Lower leg skin (tissue), 4 donors: ENCODE measurements around the gene GALC. TPM values are rescaled to one million over a fixed set of nuclear protein-coding genes. Genes with fewer than 3 reads are reported as not detected.

Experiments used
- DNase-seq, 2 donors: peaks; one replicate each; pipeline ENCODE4 v3.0.0-alpha.2; 2019; ENCODE audit warnings: low spot score in 2 of 2
- H3K4me3 ChIP-seq: fragments of 200-600 bp; sonication (generic); 2 replicates; pipeline ENCODE4 v1.5.1; 2017; ENCODE audit warnings: mild to moderate bottlenecking, low read depth; ENCODE audit not compliant: poor library complexity, severe bottlenecking
- POLR2A ChIP-seq, 2 donors: fragments of 450-650 bp; IDR thresholded peaks; one replicate each; pipeline ENCODE4 v1.6.1; 2016 to 2017; ENCODE audit warnings: antibody characterized with exemption in 2 of 2, mild to moderate bottlenecking in 1 of 2, moderate library complexity in 1 of 2
- WGBS, 2 donors: methylation state at CpG; one replicate each; pipeline ENCODE4 v1.1.5; 2018; 5-methylcytosine and 5-hydroxymethylcytosine counted together
- intact Hi-C: fragments of 100-400 bp; cut with DNase I; formaldehyde crosslinking; loops from one replicate; pipeline ENCODE4 v1.15.0; 2023; ENCODE audit warnings: low total_unique reads
- total RNA-seq, 4 donors: library from RNA; depleted of rRNA; stranded (reverse); fragments of >200 nt; gene quantifications; one replicate each; pipeline ENCODE4 v1.1.0, GENCODE V29; 2016
- TF ChIP-seq, protein P1 (sequence below), 3 donors: fragments of 450-650 bp; IDR thresholded peaks; one replicate each; pipeline ENCODE4 v1.5.1; 2016; ENCODE audit warnings: antibody characterized with exemption in 3 of 3, mild to moderate bottlenecking in 3 of 3, moderate library complexity in 2 of 3

Gene GALC
- total RNA-seq, 4 donors from 2014 or later: 10.7 to 31.2 (median 24.0) TPM

GRCh38 chr14:87952307-87953094 lies 40.5 kb downstream of the GALC start:
- H3K4me3 ChIP-seq: no peak overlapping the region
- TF ChIP-seq, protein P1, sequence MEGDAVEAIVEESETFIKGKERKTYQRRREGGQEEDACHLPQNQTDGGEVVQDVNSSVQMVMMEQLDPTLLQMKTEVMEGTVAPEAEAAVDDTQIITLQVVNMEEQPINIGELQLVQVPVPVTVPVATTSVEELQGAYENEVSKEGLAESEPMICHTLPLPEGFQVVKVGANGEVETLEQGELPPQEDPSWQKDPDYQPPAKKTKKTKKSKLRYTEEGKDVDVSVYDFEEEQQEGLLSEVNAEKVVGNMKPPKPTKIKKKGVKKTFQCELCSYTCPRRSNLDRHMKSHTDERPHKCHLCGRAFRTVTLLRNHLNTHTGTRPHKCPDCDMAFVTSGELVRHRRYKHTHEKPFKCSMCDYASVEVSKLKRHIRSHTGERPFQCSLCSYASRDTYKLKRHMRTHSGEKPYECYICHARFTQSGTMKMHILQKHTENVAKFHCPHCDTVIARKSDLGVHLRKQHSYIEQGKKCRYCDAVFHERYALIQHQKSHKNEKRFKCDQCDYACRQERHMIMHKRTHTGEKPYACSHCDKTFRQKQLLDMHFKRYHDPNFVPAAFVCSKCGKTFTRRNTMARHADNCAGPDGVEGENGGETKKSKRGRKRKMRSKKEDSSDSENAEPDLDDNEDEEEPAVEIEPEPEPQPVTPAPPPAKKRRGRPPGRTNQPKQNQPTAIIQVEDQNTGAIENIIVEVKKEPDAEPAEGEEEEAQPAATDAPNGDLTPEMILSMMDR (IDR thresholded peaks at IDR 0.05): no peak
- TF ChIP-seq POLR2A (IDR thresholded peaks at IDR 0.05): no peak
- WGBS, 2 donors: 79 to 81% methylated on average over 3 of the region's 3 CpGs
- intact Hi-C loops: no loop called here
- DNase-seq: no peak

DNA sequence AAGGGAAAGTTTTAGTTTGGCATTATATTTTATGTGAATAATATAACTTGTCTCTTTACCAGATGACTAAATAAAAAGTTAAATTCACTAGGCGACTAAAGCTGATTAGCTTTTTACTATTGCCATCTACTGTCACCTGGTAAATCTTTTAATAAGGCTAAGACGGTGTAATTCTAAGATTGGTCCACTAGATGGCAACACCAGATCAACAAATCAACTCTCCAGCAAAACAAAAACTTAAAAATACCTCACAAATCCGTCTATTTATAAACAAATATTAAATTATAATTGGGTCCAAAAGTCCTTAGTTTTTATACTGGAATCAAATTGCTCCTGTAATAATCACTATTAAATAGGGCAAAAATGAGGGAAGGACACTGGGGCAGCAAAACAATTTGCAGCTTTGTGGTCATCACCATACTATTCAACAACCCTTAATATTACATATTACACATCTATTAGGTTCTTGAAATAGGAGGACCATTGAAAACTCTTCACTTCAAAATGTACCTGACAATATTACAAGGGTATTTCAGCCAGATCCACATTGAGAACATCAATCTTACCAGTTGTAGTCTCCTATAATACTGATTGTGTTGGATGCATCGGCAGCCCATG lies 47.9 kb downstream of the GALC start:
- WGBS, 2 donors: 25 to 28% methylated on average over 4 of the region's 4 CpGs
- DNase-seq: no peak
- H3K4me3 ChIP-seq: no peak overlapping the region
- intact Hi-C loops: no loop called here
- TF ChIP-seq, protein P1 (IDR thresholded peaks at IDR 0.05): no peak
- no peak for TF ChIP-seq POLR2A (IDR thresholded peaks at IDR 0.05)

- no peak for TF ChIP-seq POLR2A (IDR thresholded peaks at IDR 0.05)
- TF ChIP-seq, protein P1 (IDR thresholded peaks at IDR 0.05): no peak
- intact Hi-C loops: no loop called here
These were observed 52.1 kb downstream of the GALC start for GRCh38 chr14:87940894-87941293.

DNA sequence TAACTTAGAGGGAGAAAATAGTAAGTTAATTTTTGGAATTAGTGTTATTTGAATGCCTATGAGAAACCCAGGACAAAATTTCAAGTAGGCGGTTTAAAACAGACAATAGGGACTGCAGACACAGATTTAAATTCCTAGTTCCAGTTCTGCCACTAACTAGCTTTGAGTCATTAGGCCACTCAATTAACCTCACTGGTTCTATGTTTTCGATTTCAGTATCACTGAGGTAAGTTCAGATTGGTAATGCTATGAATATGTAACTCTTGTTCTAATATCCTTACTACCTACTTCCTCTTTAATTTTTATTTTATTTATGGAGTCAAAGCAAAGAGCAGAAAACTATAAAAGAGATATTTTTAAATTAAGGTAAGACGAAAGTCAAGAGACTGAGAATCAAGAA lies 52.6 kb downstream of the GALC start:
- no peak for DNase-seq
- intact Hi-C loops: no loop called here
- H3K4me3 ChIP-seq: no peak overlapping the region
- 87 to 93% methylated on average over 3 of the region's 3 CpGs for WGBS, 2 donors
- TF ChIP-seq, protein P1 (IDR thresholded peaks at IDR 0.05): no peak
- no peak for TF ChIP-seq POLR2A (IDR thresholded peaks at IDR 0.05)

More at GRCh38 chr14:87940894-87941293, 52.1 kb downstream of the GALC start:
- no peak for DNase-seq
- WGBS, 2 donors: 91 to 96% methylated on average over 2 of the region's 2 CpGs
- H3K4me3 ChIP-seq: no peak overlapping the region

DNA sequence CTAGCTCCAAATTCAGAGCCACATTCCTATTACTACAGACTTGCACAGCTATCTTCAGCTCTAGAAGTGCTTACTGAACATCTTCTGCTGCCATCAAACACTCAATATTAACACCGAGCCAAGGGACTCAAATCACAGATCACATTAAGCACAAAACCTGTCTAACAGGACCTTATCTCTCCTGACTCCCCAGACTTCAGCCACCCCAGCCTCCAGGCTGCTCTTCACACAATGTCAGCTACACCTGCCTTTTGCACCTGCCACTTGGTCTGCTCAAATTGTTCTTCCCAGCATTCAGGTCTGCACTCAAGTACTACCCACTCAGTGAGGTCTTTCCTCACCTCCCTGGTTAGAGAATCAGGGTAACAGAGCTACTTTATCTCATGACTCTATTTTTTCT lies 57.1 kb downstream of the GALC start:
- DNase-seq: no peak
- WGBS, 2 donors: 50 to 65% methylated on average over 1 of the region's 1 CpG

More for the DNA sequence above, 57.1 kb downstream of the GALC start:
- intact Hi-C loops: no loop called here
- TF ChIP-seq, protein P1 (IDR thresholded peaks at IDR 0.05): no peak
- TF ChIP-seq POLR2A (IDR thresholded peaks at IDR 0.05): no peak
- no peak overlapping the region for H3K4me3 ChIP-seq
